BLaER1 (cell line): ENCODE measurements around the gene AFG1L.
"Not testable (repeated sequence)": the region's sequence is repeated elsewhere in the genome, so short reads cannot be mapped to it uniquely, and the experiment has no call there.

ENCODE experiments used
- H3K27ac ChIP-seq: shearing (Covaris generic); formaldehyde crosslinking; 2 replicates; pipeline ENCODE4 v1.8.1; 2022
- H3K27me3 ChIP-seq: shearing (Covaris generic); formaldehyde crosslinking; 2 replicates; pipeline ENCODE4 v1.8.1; 2022
- H3K36me3 ChIP-seq: shearing (Covaris generic); formaldehyde crosslinking; 2 replicates; pipeline ENCODE4 v1.8.1; 2022
- H3K4me1 ChIP-seq: shearing (Covaris generic); formaldehyde crosslinking; 2 replicates; pipeline ENCODE4 v1.8.1; 2022
- H3K4me2 ChIP-seq: shearing (Covaris generic); formaldehyde crosslinking; 2 replicates; pipeline ENCODE4 v1.8.1; 2022
- H3K4me3 ChIP-seq: shearing (Covaris generic); formaldehyde crosslinking; 2 replicates; pipeline ENCODE4 v1.8.1; 2022
- H3K9ac ChIP-seq: shearing (Covaris generic); formaldehyde crosslinking; 2 replicates; pipeline ENCODE4 v1.8.1; 2022
- H3K9me3 ChIP-seq: shearing (Covaris generic); formaldehyde crosslinking; 2 replicates; pipeline ENCODE4 v1.8.1; 2022
- H4K20me1 ChIP-seq: shearing (Covaris generic); formaldehyde crosslinking; 2 replicates; pipeline ENCODE4 v1.8.1; 2022
- Cebpa-rat ChIP-seq: shearing (Covaris generic); IDR thresholded peaks from 2 replicates; pipeline ENCODE4 v1.8.1; 2022

Gene AFG1L

DNA sequence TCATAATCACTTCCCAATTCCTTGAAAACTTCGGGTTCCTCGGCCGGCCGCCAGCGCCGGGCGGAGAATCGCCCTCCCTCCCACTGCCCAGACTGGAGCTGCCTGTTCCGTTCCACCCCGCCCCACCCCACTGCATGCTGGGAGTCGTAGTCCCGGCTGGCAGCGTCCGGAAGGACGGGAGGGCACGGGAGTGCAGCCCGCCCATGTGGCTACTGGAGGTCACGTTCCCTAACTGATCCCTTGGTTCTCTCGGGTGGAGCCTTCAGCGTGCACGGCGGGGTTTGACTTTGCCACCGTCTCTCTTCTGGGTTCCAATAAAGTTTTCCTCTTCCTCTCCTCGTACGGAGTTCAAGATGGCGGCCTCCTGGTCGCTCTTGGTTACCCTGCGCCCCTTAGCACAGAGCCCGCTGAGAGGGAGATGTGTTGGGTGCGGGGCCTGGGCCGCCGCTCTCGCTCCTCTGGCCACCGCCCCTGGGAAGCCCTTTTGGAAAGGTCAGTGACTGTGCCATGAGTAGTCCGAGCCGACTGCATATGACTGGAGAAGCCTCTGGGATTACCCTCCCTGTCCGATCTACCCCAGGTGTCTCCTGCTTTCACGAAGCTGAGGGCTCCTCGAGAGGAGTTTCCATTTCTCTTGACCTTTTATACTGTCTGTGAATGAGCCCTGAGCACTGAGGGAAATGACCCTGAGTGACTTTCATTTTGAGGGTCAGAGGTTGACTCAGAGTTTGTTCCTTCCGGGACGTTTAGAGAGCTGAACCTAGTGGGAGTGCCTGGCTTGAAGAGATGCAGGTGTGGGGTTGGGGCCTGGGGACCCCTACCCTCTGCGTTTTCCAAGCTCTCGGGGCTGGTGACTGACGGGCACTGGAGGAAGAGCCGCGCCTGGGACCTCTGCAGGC, at the start of gene AFG1L:
Gene AFG1L, plus strand, starts transcription at position 328 of the 899 bp plus-strand sequence. Its CDS starts 26 bp downstream, at position 354.
- Histone ChIP-seq H3K27ac (peak within 1 kb of the TSS; percentile 92), H3K4me2 (peak within 1 kb of the TSS; percentile 94), H3K27me3 (no peaks in the 10 kb centered on the region), H4K20me1 (no peaks in the 10 kb centered on the region), H3K36me3 (no peaks in the 10 kb centered on the region), H3K4me1 (peaks cover 17% of the 10 kb centered on the region), H3K9ac (peak within 1 kb of the TSS; percentile 84), H3K9me3 (no peaks in the 10 kb centered on the region), H3K4me3 (peak within 1 kb of the TSS; percentile 76)
- TF ChIP-seq Cebpa-rat, result no peak

DNA sequence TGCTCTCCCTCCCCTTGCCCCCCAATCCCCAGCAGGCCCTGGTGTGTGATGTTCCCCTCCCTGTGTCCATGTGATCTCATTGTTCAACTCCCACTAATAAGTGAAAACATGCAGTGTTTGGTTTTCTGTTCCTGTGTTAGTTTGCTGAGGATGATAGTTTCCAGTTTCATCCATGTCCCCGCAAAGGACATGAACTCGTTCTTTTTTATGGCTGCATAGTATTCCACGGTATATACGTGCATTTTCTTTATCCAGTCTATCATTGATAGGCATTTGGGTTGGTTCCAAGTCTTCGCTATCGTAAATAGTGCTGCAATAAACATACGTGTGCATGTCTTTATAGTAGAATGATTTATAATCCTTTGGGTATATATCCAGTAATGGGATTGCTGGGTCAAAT, 49.8 kb upstream of the AFG1L start:
- peaks cover 77% of the 10 kb centered on the region for H3K36me3 ChIP-seq
- peaks cover 62% of the 10 kb centered on the region for H4K20me1 ChIP-seq
- not testable (repeated sequence) for H3K27ac ChIP-seq, H3K4me1 ChIP-seq, H3K27me3 ChIP-seq, H3K4me2 ChIP-seq, H3K4me3 ChIP-seq, H3K9ac ChIP-seq
- peaks cover 51% of the 10 kb centered on the region for H3K9me3 ChIP-seq

- peaks cover 32% of the 10 kb centered on the region for H3K9me3 ChIP-seq
- no peaks in the 10 kb centered on the region; the same call in 1 of the 2 replicates for H3K4me1 ChIP-seq
- no peaks in the 10 kb centered on the region for H3K27me3 ChIP-seq
- peaks cover 77% of the 10 kb centered on the region for H4K20me1 ChIP-seq
- TF ChIP-seq Cebpa-rat, result no peak
- H3K4me2 ChIP-seq, result no peak overlapping the region
- peaks cover 68% of the 10 kb centered on the region for H3K36me3 ChIP-seq
- H3K4me3 ChIP-seq, result no peak overlapping the region
- H3K9ac ChIP-seq, result no peak overlapping the region
- H3K27ac ChIP-seq, result no peak overlapping the region
These were observed 46.8 kb upstream of the AFG1L start for GRCh38 chr6:108247965-108248536.

- Histone ChIP-seq H3K9ac (no peak overlapping the region), H3K27me3 (no peaks in the 10 kb centered on the region), H4K20me1 (peaks cover 86% of the 10 kb centered on the region), H3K4me2 (no peak overlapping the region), H3K4me3 (no peak overlapping the region), H3K9me3 (peaks cover 17% of the 10 kb centered on the region), H3K36me3 (peaks cover 59% of the 10 kb centered on the region), H3K4me1 (no peaks in the 10 kb centered on the region; the same call in 1 of the 2 replicates), H3K27ac (no peak overlapping the region)
- no peak for TF ChIP-seq Cebpa-rat
These were observed 44.5 kb upstream of the AFG1L start for GRCh38 chr6:108250240-108250866.

DNA sequence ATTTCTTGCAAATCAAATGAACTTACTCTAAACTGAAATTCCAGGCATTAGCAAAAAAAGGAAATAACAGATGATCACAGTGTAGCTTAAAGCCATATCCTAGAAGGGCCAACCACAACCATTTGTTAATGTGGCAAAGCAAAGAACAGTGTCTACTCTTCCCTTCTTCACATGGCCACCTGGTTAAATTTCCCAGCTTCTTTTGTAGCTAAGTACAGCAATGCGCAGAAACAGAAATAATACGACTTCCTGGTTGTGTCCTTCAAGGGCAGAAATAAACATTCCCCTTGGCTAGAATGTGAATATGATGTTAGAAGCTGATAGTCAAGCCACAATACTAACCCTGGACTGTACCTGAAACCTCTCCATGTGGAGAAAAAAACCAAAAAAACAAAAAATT, 43.6 kb upstream of the AFG1L start:
- no peak for TF ChIP-seq Cebpa-rat
- H4K20me1 ChIP-seq, result peaks cover 95% of the 10 kb centered on the region
- H3K4me2 ChIP-seq, result no peak overlapping the region
- no peaks in the 10 kb centered on the region for H3K27me3 ChIP-seq
- no peaks in the 10 kb centered on the region; the same call in 1 of the 2 replicates for H3K4me1 ChIP-seq
- H3K36me3 ChIP-seq, result peaks cover 55% of the 10 kb centered on the region
- H3K27ac ChIP-seq, result no peak overlapping the region
- peaks cover 8% of the 10 kb centered on the region; the same call in 1 of the 2 replicates for H3K9me3 ChIP-seq
- no peak overlapping the region for H3K9ac ChIP-seq
- H3K4me3 ChIP-seq, result no peak overlapping the region

DNA sequence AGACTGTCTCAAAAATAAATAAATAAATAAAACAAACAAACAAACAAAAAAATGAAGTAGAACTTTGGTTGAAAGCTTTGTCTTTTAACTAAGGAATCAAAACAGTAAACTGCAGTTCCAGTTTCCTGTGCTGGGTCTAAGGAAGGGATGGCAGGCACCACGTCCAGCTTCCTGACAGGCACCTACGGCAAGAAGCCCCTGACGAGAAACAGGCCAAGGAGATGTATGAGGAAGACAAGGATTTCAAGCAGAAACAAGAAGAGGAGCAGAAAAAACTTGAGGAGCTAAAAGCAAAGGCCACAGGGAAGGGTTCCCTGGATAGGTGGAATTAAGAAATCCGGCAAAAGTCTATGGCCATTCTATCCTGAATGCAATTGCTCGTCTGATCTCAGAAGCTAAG, 42.8 kb upstream of the AFG1L start:
- H3K9me3 ChIP-seq, result 0 out of 2 replicates have a peak, but pooled peaks cover under 1% of the 10 kb centered on the region
- H3K36me3 ChIP-seq, result peaks cover 47% of the 10 kb centered on the region
- H3K27me3 ChIP-seq, result no peaks in the 10 kb centered on the region
- no peak overlapping the region for H3K4me3 ChIP-seq
- peaks cover 100% of the 10 kb centered on the region for H4K20me1 ChIP-seq
- H3K9ac ChIP-seq, result no peak overlapping the region
- no peaks in the 10 kb centered on the region; the same call in 1 of the 2 replicates for H3K4me1 ChIP-seq
- no peak for TF ChIP-seq Cebpa-rat
- H3K27ac ChIP-seq, result no peak overlapping the region
- H3K4me2 ChIP-seq, result no peak overlapping the region

DNA sequence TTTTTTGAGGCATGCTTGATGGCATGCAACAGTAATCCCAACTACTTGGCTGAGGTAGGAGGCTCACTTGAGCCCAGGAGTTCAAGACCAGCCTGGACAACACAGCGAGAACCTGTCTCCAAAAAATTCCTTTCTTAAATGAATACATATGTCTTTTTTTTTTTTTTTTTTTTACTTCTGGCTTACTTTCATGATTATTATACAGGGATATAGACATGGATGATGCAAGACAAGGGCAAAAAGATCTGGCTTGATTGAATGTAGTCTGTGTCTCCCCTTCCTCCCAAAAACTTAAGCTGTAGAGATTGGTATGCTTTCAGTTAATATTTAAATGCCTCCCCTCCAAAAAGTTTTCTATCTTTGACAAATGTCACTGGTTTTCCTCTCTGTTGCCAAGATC, 41.6 kb upstream of the AFG1L start:
- peaks cover 47% of the 10 kb centered on the region for H3K36me3 ChIP-seq
- H3K27ac ChIP-seq, result no peak overlapping the region
- no peaks in the 10 kb centered on the region for H3K27me3 ChIP-seq
- H3K4me3 ChIP-seq, result no peak overlapping the region
- TF ChIP-seq Cebpa-rat, result no peak
- no peak overlapping the region for H3K4me2 ChIP-seq
- peaks cover 100% of the 10 kb centered on the region for H4K20me1 ChIP-seq
- peaks cover 3% of the 10 kb centered on the region; the same call in 1 of the 2 replicates for H3K4me1 ChIP-seq
- H3K9ac ChIP-seq, result no peak overlapping the region
- H3K9me3 ChIP-seq, result no peaks in the 10 kb centered on the region

- no peaks in the 10 kb centered on the region for H3K9me3 ChIP-seq
- no peak overlapping the region for H3K4me3 ChIP-seq
- no peak for TF ChIP-seq Cebpa-rat
- no peaks in the 10 kb centered on the region for H3K27me3 ChIP-seq
- no peak overlapping the region for H3K9ac ChIP-seq
- no peak overlapping the region for H3K4me2 ChIP-seq
- H3K36me3 ChIP-seq, result peaks cover 46% of the 10 kb centered on the region
- no peak overlapping the region for H3K27ac ChIP-seq
- peaks cover 95% of the 10 kb centered on the region for H4K20me1 ChIP-seq
- H3K4me1 ChIP-seq, result peaks cover 18% of the 10 kb centered on the region
These were observed 40.1 kb upstream of the AFG1L start for GRCh38 chr6:108254433-108255410.
